ELR (cell line): ENCODE data around the gene IQGAP3.

Experiments
- DNase-seq: peaks from one replicate; pipeline ENCODE4 v3.0.0-alpha.2; 2015; ENCODE audit warnings: low read depth

The IQGAP3 gene

DNA sequence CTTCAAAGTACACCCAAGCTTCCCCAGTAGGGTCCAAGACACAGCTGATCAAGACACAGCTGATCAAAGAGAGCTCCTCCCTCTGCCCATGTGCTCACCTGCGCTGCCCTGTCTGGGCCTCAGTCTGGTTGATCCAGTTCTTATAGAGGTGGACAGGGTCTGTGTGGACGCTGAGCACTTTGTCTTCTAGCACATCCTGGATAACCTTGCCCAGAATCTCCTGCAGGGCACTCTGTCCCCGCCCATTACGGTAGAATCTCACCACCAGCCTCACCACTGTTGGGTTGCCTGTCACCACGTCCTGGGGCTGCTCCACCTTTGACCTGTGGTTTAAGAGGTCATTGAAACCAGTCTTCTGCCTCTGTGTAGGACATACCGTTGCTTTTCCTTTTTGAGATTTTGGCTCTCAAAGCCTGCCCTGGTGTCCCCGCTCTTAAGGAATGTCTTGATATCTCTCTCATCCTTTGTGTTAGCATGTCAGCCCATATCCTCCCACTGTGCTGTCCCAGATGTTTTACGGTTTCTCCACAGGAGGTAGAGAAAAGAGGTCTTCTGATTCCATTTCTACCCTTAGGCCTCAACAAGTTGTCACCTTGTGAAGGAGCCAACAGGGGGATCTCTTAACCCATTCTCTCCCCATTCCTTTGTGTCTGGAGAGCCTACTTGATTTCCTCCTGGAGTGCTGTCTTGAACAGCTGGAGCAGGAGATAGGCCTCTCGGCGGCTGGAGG is 33.5 kb downstream of the IQGAP3 start:
- DNase-seq: no peak

DNA sequence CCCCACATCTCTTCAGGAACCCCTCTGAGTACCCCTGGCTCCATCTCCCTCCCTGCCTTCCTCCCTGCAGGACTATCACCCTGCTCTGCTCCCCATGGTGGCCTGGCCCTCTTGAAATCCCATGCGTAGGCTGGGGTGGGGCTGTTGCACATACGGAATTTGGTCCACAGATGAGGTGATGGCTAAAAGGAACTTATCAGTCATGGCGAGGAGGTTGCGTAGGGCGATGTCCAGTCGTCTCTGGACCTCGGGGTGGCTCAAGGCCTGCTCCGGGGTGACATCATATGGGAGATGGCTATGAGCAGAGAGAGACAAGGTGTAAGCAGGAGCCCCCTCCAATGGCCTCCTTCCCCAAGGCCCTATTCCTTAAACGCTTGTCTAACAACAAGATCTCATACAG is 35.3 kb downstream of the IQGAP3 start:
- DNase-seq: no peak

DNA sequence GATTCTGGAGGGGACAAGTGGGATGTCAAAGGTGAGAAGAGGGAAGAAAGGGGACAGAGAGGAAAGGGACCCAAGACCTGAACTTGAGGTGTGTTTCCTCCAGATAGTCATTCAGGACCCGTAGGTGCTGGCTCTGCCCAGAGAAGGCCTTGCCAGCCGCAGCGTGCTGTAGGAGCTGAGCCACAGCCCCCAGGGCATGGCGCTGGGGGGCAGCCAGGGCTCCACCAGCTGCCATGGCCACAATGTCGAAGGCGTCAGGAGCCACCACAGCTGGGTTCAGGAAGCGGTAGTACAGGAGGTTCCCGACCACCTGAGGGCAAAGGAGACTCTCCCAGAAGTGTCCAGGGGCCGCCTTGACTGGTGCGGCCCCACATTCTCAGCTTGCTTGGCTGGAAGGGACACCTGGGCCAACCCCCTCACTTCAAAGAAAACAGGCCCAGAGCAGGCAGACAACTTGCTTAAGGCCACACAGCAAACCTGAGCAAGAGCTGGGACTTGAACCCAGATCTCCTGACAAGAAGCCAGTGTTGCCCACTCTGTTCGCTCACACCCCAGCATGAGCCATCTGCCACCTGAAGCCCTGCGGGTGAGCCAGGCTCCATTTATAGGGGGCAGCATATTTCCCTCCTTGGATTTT is 37.8 kb downstream of the IQGAP3 start:
- no peak for DNase-seq

DNA sequence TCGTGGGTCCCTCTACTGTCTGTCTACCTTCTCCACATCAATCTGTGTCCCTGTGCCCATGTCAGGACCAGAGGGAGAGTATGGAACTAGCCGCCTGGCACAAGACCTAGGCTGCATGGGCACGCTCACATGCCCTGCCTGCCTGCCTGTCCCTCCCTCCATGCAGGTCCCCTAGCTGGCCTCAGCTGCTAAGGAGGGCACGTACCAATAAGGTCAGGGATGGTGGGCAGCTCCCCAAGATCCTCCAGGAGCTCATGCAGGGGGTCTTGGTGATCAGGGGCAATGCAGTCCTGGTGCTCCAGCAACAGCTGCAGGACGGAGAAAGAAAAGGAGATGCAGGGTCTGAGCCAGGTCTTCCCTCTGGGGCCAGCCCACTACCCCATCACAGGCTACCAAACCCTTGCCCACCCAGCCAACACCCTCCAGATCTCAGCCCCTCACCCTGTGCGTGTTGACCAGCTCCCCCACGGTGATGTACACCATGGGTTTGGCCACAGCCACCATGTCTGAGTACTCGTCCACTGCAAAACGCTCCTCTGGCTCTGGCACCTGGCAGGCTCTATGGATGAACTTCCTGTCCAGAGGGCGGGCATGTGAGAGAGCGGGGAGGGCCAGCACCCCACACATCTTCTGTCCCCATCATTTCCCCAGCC is 38.7 kb downstream of the IQGAP3 start:
- DNase-seq: no peak

DNA sequence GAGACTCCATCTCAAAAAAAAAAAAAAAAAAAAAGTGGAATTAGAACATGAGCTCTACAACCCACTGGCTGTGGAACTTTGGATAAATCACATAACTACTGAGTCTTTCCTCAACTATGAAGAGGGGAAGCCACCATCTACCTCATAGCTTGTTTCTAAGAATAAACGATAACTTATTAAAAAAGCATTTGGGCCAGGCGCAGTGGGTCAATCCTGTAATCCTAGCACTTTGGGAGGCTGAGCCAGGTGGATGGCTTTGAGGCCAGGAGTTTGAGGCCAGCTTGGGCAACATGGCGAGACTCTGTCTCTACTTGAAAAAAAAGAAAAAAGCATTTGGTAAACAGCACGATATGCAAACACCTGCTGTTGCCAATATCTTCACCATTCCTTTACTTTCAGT is 40.0 kb downstream of the IQGAP3 start:
- no peak for DNase-seq

DNA sequence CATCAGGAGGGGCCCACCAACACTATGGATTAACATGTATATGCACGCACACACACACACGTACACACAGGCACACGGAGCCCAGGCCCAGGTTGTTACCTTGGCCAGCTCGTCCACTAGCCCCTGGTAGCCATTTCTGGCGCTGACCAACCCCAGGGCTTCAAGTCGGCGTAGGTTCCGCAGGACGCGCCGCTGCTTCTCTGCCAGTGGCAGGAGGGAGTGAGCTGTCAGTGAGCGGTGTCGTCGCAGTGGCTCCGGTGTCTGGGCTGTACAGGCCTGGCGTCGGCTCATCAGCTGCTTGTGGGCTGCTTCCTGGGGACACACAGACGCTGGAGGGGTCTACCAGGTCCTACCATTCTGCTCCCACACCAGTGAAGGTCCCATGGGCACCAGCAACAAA is 42.4 kb downstream of the IQGAP3 start:
- DNase-seq: no peak

DNA sequence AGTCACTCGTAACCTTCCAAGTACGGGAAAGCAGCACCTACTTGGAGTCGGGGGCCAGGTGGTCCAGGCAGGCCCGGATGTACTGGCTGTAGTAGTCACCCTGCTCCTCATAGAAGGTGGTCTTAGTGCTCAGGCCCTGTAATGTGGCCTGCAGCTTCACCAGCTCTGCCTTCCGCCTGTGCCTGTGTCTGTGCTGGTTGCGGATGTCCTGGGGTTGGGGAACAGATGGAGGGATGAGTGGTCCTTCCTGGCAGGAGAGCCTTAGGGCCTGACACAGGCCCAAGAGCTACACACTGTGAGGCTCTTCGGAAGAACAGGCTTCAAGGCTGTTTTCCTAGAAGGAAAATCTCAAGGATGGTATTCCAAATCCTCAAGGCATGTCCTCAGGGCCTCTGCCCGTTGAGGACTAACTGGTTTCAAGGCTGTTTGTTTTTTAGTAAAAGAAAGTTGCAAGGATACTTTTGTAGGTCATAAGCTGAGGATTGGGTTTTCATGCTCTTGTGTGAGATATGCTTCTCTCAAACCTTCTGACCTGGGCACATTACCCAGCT is 43.4 kb downstream of the IQGAP3 start:
- no peak for DNase-seq

DNA sequence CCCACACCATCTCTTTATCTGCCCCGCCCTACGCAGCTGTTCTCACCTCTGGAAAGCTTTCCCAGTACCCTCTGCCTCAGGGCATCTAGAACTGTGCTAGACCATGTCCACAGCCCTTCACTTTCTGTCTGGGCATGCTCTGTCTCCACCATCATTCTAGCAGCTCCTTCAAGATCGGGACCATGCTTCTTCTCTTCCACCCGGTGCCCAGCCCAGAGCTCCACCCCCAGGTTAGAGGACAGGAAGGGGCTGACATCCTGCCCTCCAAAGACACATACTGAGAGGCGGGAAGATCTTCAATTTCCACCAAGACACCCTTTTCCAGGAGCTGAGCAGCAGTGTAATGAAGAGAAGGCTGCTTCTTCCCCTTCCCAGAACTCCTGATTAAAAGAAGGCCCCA is 44.1 kb downstream of the IQGAP3 start:
- no peak for DNase-seq

DNA sequence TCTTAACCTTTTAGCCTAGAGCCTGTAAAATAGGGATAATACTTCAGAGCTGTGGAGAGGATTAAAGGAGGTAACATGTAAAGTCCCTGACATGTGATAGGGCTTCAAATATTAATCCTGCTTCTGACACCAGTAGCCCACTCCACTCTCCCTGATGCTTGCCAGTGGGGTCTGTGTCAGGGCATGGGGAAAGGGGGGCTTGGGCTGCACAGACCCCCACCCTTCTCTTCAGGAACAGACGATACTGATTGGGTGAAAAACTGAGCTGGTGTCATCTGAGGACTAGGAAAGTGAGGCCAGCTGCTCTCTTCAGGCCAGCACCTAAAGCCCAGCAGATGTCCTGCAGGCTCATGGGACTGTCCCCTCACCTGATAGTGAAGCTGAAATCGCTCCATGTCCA is 44.8 kb downstream of the IQGAP3 start:
- no peak for DNase-seq

DNA sequence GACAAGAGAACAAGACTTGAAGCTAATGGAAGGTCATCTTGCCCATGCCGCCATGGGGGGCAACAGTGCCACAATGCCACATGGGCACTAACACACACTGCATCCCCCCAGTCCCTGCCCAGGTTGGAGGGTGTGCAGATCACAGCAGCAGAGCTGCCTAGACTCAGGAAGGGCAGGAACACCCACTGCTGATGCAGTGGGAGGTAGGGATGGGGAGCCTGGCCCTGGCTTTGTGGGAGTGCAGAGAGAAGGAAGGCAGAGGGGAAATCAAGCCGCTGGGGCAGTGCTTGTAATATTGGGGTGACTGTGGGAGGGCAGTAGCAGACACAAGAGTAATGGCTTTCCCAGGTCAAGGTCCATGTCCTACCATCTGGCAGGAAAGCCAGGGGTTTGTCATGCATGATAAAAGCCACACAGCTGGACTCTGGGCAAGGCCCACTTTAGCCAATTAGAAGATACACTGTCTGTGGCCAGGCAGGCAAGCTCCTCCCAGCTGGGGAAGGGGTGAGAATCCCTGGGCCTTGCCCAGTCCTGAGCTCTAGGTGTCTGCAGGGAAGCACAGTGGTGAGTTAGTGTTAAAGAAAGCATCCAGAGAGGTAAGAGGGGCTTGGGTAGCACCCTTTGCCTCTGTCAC is 46.4 kb downstream of the IQGAP3 start:
- no peak for DNase-seq

DNA sequence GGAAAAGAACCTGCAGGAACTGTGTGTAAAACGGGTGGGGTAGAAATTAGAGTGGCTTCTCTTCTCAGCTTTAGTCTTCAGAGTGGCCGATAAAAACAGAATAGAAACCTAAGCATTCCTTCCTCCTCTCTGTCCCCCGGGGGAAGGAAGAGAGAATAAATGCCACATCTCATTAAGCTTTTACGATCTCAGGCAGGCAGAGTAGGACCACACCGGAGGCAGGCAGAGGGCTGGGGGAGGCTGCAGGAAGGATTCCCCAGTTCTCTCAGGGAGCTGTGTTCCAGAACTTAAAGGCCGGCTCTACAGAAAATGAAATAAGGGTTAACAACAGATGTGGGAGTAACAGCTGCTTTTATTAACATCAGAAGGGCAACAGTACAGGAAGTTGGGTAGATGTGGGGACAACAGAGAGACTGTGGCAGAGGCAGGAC is 47.3 kb downstream of the IQGAP3 start:
- DNase-seq: no peak

DNA sequence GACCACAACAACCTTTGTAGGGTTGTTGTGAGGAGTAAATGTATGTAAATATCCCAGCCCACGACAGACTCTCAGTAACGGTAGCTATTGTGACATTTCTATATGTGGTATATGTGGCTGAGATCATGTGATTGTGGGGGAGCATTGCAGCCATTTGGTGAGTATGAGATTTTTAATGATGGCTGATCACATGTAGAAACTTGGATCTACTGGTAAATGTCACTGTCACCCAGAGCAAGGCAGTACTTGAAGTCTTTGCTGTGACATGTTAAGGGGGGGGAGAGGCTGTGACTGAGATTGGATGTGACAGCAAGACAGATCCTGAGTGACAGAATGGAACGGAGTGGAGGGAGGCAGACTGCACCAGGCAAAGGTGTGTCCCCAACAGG is 47.9 kb downstream of the IQGAP3 start:
- no peak for DNase-seq

DNA sequence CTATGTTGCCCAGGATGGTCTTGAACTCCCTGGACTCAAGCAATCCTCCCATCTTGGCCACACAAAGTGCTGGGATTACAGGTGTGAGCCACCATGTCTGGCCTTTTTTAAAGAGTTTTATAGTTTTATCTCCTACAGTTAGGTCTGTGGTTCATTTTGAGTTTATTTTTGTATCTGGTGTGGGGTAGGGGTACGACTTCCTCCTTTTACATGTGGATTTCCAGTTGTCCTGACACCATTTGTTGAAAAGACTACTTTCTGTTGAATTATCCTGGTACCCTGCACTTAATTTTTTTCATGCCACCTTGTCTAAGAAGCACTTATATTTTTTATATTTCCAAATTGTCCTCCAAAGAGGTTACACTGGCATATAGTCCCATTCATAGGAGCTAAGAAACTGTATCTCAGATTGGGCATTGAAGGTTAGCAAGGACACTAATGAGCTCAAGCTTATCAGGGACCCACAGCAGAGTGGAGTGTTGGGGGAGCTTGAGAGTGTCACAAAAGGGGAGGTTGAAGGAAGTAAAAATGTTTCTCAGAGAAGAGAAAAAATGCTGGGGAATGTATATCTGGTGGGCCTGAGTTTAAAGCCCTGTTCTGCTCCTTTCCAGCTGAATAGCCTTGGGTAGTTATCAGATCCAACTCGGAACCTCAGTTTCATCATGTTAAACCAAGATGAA is 48.4 kb downstream of the IQGAP3 start:
- DNase-seq: no peak

DNA sequence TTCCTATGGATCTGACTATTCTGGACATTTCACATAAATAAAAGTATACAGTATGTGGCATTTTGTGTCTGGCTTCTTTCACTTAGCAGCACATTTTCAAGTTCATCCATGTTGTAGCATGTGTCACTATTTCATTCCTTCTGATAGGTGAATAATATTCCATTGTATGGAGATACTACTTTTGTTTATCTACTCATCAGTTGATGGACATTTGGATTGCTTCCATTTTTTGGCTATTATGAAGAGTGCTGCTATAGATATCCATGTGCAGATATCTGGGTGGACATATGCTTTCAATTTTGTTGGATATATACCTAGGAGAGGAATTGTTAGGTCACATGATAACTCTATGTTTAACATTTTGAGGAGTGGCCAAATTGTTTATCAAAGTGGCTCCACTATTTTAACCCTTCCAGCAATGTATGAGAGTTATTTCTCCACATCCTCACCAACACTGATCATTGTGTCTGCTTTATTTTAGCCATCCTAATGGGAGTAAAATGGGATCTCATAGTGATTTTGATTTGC is 49.9 kb downstream of the IQGAP3 start:
- DNase-seq: no peak

DNA sequence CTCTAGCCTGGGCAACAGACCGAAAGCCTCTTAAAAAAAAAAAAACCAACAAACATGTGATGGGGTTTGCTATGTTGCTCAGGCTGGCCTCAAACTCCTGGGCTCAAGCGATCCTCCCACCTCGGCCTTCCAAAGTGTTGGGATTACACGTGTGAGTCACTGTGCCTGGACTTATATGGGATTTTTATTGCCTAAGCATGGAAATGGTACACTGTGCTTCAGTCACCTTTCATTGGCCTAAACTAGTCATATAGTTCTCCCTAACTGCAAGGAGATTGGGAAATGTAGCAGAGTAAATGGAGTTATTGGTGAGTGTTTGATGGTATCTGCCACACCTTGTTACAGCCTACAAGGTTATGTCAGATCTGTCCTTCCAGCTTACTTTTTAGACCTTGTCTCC is 54.6 kb downstream of the IQGAP3 start:
- DNase-seq: peak; percentile 27

DNA sequence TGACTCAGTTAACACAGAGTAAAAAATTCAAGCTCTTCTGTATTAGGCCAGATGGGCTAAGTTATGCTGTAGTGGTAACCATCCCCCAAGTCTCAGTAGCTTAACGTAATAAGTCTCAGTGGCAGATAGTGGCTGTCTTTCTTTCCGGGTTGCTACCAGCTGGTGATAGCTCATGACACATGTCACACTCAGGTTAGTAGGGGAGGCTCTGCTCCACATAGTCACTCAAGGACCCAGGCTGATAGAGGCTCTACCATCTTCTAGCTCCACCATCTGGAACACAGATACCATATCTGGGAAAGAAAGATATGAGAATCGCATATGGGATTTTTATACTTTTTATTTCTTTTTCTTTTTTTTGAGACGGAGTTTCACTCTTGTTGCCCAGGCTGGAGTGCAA is 55.5 kb downstream of the IQGAP3 start:
- DNase-seq: no peak

DNA sequence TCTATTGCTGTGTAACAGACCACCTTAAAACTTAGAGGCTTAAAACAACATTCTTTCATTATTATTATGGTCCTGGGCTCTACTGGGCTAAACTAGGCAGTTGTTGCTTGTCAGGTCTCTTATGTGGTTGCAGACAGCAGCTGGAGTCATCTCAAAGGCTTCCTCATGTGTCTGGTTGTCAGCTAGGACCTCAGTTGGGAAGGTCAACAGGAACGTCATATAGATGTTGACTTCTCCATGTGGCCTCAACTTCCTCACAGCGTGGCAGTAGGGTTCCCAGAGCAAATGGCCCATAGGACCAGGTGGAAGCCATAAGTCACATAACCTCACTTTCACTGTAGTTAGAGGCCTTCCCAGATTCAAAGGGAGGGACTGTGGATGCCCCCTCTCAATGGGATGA is 56.4 kb downstream of the IQGAP3 start:
- DNase-seq: no peak

DNA sequence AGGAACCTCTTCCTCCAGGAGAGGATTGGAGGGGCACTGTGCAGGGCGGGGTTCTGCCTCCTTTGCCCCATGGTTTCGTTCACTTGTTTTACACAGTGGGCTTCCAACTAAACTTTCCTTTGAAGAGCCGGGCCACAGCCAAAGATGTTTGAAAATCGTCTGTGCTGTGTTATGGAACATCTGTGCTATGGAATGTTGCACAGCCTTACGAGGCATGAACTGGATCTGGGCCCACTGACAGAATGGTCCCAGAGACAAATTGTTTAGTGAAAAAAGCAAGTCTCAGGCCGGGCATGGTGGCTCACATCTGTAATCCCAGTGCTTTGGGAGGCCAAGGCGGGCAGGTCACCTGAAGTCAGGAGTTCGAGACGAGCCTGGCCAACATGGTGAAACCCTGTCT is 59.2 kb downstream of the IQGAP3 start:
- no peak for DNase-seq

DNA sequence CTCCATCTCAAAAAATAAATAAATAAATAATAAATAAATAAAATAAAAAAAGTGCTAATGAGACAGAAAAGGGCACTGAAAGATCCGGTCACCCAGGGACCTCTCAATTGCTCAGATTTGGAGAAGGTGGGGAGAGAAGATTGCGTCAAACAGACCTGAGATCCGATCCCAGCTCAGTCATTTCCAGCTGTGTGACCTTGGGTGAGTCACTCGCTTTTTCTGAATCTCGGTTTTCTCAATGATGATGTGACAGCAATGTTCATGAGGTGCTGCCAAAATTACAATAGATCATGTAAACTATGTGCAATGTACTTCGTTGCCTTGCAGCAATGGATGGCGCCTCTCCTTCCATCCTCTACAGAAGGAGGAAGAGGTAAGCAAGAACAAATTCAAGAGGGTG is 60.7 kb downstream of the IQGAP3 start:
- DNase-seq: peak; percentile 63

DNA sequence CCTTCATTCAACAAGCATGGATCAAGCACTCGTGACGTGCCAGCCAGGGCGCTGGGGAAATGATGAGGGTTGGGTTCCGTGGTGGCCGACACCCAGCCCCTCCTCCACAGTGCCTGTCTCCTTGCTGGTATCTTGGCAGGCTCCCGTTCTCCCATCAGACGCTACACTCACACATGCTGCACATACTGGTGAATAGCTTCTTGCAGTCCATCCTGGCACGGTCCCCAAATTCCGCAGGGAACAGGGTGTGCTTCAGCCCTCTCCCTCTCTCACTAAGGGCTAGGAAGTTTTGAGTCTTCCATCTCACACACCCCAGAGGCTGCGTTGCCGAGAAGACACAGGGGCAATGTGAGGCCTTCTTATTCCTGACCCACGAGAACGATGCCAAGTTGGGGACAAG is 61.7 kb downstream of the IQGAP3 start:
- peak; percentile 30 for DNase-seq

DNA sequence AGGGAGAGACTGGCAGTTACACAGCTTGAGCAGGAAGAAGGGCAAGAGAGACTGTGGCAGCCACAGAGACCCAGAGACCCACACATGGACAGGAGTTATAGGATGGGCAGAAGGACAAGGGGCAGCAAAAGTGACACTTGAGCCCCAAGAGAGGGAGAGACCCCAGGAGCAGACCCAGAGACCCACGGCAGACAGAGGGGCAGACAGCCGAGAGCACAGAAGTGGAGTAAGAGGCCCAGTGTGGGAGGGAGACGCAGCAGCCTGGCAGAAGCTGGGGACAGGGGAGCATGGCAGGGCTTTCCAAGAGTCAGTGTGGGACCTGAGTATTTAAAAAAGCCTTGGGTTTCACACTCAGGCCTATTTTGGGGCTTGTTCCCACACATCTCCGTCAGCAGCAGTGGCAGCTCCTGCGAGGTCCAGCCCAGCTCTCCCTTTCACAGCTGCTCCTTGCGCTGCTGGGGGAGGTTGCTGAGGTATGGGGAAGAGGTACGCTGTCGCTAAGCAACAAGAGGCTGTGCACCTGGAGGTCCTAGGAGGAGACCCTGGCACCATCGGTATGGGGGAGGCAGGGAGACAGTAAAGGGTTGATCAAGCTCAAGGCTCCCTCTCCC is 62.8 kb downstream of the IQGAP3 start:
- no peak for DNase-seq

DNA sequence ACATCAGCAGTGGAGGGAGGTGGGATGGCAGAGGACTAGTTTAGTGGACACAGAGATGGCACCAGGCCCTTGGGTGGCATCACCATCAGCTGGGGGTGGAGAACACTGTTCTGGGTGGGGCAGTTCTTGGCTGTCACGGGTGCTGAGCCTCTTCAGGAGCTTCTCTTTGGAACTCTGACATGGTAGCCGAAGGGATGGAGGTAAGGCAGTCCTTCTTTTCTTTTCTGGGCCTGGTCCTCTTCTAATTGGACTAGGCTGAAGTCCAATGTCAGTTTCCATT is 63.5 kb downstream of the IQGAP3 start:
- no peak for DNase-seq
